Activated T-helper 2 cell treated with anti-CD3 and anti-CD28 coated beads, Interferon-gamma antibody, Interleukin-2, Interleukin-4, amounts not matched to agents 10 μg/mL and 5 μg/mL and 100 μg/mL, durations not matched to agents 14 hours and 24 hours and 36 hours (primary cell): ENCODE measurements around the gene GPR143. TPM values are rescaled to one million over a fixed set of nuclear protein-coding genes. Genes with fewer than 3 reads are reported as not detected.

ENCODE experiments used
- DNase-seq: peaks from one replicate; pipeline ENCODE4 v3.0.0; 2021; ENCODE audit warnings: low spot score
- H3K27ac Mint-ChIP-seq: one replicate; pipeline ENCODE4 v1.8.0; 2021; ENCODE audit warnings: mixed read lengths
- H3K27me3 Mint-ChIP-seq: one replicate; pipeline ENCODE4 v1.8.0; 2021; ENCODE audit warnings: low read depth, mixed read lengths
- H3K36me3 Mint-ChIP-seq: one replicate; pipeline ENCODE4 v1.8.0; 2021; ENCODE audit warnings: low read depth, mixed read lengths
- H3K4me1 Mint-ChIP-seq: one replicate; pipeline ENCODE4 v1.8.0; 2021; ENCODE audit warnings: low read depth, mixed read lengths
- H3K4me3 Mint-ChIP-seq: one replicate; pipeline ENCODE4 v1.8.0; 2021; ENCODE audit warnings: low read depth, mild to moderate bottlenecking, moderate library complexity, mixed read lengths
- H3K9me3 Mint-ChIP-seq: one replicate; pipeline ENCODE4 v1.8.0; 2021; ENCODE audit warnings: mixed read lengths
- intact Hi-C: fragments of 100-400 bp; cut with micrococcal nuclease; formaldehyde crosslinking; loops from one replicate; pipeline ENCODE4 v1.15.1; 2023
- total RNA-seq: library from RNA; stranded (reverse); gene quantifications from 2 replicates; pipeline ENCODE4 v1.2.3, GENCODE V29; 2022

Gene GPR143
- total RNA-seq, 1 donor from 2014 or later: not detected

- no peaks in the 10 kb centered on the region for H3K9me3 Mint-ChIP-seq
- peaks cover 5% of the 10 kb centered on the region for H3K27me3 Mint-ChIP-seq
- no peak overlapping the region for H3K4me3 Mint-ChIP-seq
- no peak for DNase-seq
- H3K4me1 Mint-ChIP-seq: no peaks in the 10 kb centered on the region
- H3K27ac Mint-ChIP-seq: no peak overlapping the region
- intact Hi-C loops: no loop called here
- no peaks in the 10 kb centered on the region for H3K36me3 Mint-ChIP-seq
Observed at GRCh38 chrX:9758021-9758638, 7.5 kb downstream of the GPR143 start.

DNA sequence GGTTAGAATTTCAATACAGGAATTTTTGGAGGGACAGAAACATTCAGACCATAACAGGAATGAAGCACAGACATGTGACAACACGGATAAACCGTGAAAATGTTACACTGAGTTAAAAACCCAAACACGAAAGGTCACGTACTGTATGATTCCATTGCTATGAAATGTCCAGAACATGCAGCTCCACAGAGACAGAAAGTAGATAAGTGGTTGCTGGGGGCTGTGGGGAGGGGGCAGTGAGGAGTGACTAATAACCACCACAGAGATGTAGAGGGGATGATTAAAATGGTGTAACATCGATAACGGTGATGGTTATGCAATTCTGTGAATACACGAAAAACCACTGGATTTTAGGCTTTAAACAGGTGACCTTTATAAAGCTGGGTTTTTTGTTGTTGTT, 8.3 kb downstream of the GPR143 start:
- Mint-ChIP-seq H3K27ac (no peak overlapping the region), H3K27me3 (peaks cover 5% of the 10 kb centered on the region), H3K36me3 (no peaks in the 10 kb centered on the region), H3K4me3 (no peak overlapping the region), H3K4me1 (no peaks in the 10 kb centered on the region), H3K9me3 (no peaks in the 10 kb centered on the region)
- DNase-seq: no peak
- intact Hi-C loops: no loop called here

- Mint-ChIP-seq H3K27me3 (no peaks in the 10 kb centered on the region), H3K36me3 (peaks cover 6% of the 10 kb centered on the region), H3K4me3 (no peak overlapping the region), H3K27ac (no peak overlapping the region), H3K9me3 (peaks cover 7% of the 10 kb centered on the region), H3K4me1 (peaks cover 11% of the 10 kb centered on the region)
- intact Hi-C loops: no loop called here
- DNase-seq: no peak
Observed at GRCh38 chrX:9749146-9749692, 16.4 kb downstream of the GPR143 start.

GRCh38 chrX:9747644-9748043, 18.0 kb downstream of the GPR143 start:
- peaks cover 6% of the 10 kb centered on the region for H3K36me3 Mint-ChIP-seq
- DNase-seq: no peak
- H3K27me3 Mint-ChIP-seq: no peaks in the 10 kb centered on the region
- no peak overlapping the region for H3K27ac Mint-ChIP-seq
- intact Hi-C loops: no loop called here
- H3K9me3 Mint-ChIP-seq: peaks cover 11% of the 10 kb centered on the region
- H3K4me1 Mint-ChIP-seq: peaks cover 11% of the 10 kb centered on the region
- no peak overlapping the region for H3K4me3 Mint-ChIP-seq

GRCh38 chrX:9746148-9746888, 19.3 kb downstream of the GPR143 start:
- DNase-seq: no peak
- H3K36me3 Mint-ChIP-seq: peaks cover 6% of the 10 kb centered on the region
- H3K4me3 Mint-ChIP-seq: no peak overlapping the region
- peaks cover 11% of the 10 kb centered on the region for H3K9me3 Mint-ChIP-seq
- peaks cover 11% of the 10 kb centered on the region for H3K4me1 Mint-ChIP-seq
- no peaks in the 10 kb centered on the region for H3K27me3 Mint-ChIP-seq
- no peak overlapping the region for H3K27ac Mint-ChIP-seq
- intact Hi-C loops: no loop called here

GRCh38 chrX:9745417-9746115, 20.1 kb downstream of the GPR143 start:
- H3K27ac Mint-ChIP-seq: no peak overlapping the region
- H3K9me3 Mint-ChIP-seq: peaks cover 11% of the 10 kb centered on the region
- H3K4me3 Mint-ChIP-seq: peak overlapping the region; percentile 8
- no peak for DNase-seq
- peaks cover 6% of the 10 kb centered on the region for H3K36me3 Mint-ChIP-seq
- H3K27me3 Mint-ChIP-seq: no peaks in the 10 kb centered on the region
- peaks cover 11% of the 10 kb centered on the region for H3K4me1 Mint-ChIP-seq
- intact Hi-C loops: no loop called here

- no peak for DNase-seq
- H3K4me3 Mint-ChIP-seq: no peak overlapping the region
- peaks cover 3% of the 10 kb centered on the region for H3K27me3 Mint-ChIP-seq
- no peaks in the 10 kb centered on the region for H3K36me3 Mint-ChIP-seq
- H3K9me3 Mint-ChIP-seq: peaks cover 4% of the 10 kb centered on the region
- H3K4me1 Mint-ChIP-seq: no peaks in the 10 kb centered on the region
- H3K27ac Mint-ChIP-seq: no peak overlapping the region
- intact Hi-C loops: no loop called here
Observed at GRCh38 chrX:9739130-9739529, 26.5 kb downstream of the GPR143 start.

- H3K27ac Mint-ChIP-seq: no peak overlapping the region
- no peaks in the 10 kb centered on the region for H3K4me1 Mint-ChIP-seq
- no peak for DNase-seq
- H3K36me3 Mint-ChIP-seq: no peaks in the 10 kb centered on the region
- peaks cover 3% of the 10 kb centered on the region for H3K27me3 Mint-ChIP-seq
- intact Hi-C loops: no loop called here
- H3K4me3 Mint-ChIP-seq: no peak overlapping the region
- H3K9me3 Mint-ChIP-seq: no peaks in the 10 kb centered on the region
Observed at GRCh38 chrX:9738151-9738550, 27.5 kb downstream of the GPR143 start.

DNA sequence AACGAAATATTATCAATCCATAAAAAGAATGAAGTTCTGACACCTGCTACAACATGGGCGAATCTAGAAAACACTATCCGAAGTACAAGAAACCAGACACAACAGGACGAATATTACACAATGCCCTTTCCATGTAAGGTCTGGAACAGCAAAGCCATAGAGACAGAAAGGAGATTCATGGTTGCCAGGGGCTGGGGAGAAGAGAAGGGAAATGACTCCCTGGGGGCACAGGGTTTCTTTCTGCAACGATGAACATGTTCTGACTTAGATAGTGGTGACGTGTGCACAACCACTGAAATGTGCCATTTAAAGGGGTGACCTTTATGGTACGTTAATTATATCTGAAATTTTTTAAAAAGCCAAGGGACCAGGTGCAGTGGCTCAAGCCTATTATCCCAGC, 28.3 kb downstream of the GPR143 start:
- no peaks in the 10 kb centered on the region for H3K4me1 Mint-ChIP-seq
- peaks cover 3% of the 10 kb centered on the region for H3K27me3 Mint-ChIP-seq
- H3K36me3 Mint-ChIP-seq: no peaks in the 10 kb centered on the region
- H3K27ac Mint-ChIP-seq: no peak overlapping the region
- no peak overlapping the region for H3K4me3 Mint-ChIP-seq
- intact Hi-C loops: no loop called here
- no peak for DNase-seq
- no peaks in the 10 kb centered on the region for H3K9me3 Mint-ChIP-seq

GRCh38 chrX:9730752-9731151, 34.9 kb downstream of the GPR143 start:
- Mint-ChIP-seq H3K27ac (no peak overlapping the region), H3K36me3 (peaks cover 7% of the 10 kb centered on the region), H3K4me3 (no peak overlapping the region), H3K27me3 (no peaks in the 10 kb centered on the region), H3K4me1 (peaks cover 10% of the 10 kb centered on the region), H3K9me3 (peaks cover 15% of the 10 kb centered on the region)
- no peak for DNase-seq
- intact Hi-C loops: no loop called here

- DNase-seq: no peak
- H3K27ac Mint-ChIP-seq: no peak overlapping the region
- H3K27me3 Mint-ChIP-seq: no peaks in the 10 kb centered on the region
- H3K36me3 Mint-ChIP-seq: peaks cover 7% of the 10 kb centered on the region
- intact Hi-C loops: no loop called here
- H3K4me1 Mint-ChIP-seq: peaks cover 10% of the 10 kb centered on the region
- no peak overlapping the region for H3K4me3 Mint-ChIP-seq
- H3K9me3 Mint-ChIP-seq: peaks cover 18% of the 10 kb centered on the region
Observed at GRCh38 chrX:9730078-9730477, 35.6 kb downstream of the GPR143 start.

DNA sequence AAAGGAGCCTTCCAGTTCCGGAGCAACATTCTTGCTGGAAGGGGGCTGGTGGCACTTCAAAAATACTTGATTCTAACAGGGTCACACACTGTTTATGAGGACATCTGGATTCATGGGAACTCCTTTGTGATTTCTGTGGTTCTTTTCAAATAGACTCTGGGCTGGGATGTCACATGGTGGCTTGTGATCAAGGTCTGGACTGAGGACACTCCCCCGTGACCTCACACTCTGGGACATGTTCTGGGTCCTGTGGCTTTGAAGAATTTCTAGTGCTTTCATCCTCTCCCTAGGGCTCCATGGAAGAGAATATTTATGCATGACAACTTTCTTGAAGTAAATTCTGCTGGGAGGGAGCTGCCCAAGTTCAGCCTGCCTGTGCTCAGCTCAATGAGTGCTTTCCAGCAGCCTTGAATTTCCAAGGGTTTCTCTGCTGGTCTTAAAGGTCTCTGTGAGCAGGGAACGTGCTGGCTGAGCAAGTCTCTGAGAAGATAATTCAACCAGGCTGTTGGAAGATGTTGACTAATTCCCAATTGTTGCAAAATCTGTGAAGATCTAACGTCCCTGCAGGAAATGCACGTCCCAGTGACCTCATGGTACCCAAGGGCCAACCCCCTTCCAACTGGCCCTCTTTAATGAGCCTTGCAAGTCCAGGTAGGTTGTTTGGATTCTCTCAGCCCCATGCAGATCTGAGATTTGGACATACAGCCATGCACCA, 36.3 kb downstream of the GPR143 start:
- no peak for DNase-seq
- peaks cover 7% of the 10 kb centered on the region for H3K36me3 Mint-ChIP-seq
- peaks cover 22% of the 10 kb centered on the region for H3K9me3 Mint-ChIP-seq
- no peaks in the 10 kb centered on the region for H3K27me3 Mint-ChIP-seq
- intact Hi-C loops: no loop called here
- H3K4me1 Mint-ChIP-seq: peaks cover 10% of the 10 kb centered on the region
- no peak overlapping the region for H3K4me3 Mint-ChIP-seq
- no peak overlapping the region for H3K27ac Mint-ChIP-seq
